HG03103 (cell line): ENCODE results near the gene RPL32.

Experiments
- ATAC-seq: cut with Tn5 transposase; IDR thresholded peaks from one replicate; pipeline ENCODE4 v1.9.1; 2021; ENCODE audit warnings: low read depth; ENCODE audit not compliant: unreplicated experiment

The RPL32 gene

GRCh38 chr3:12833222-12834161, 7.9 kb downstream of the RPL32 start:
- no peak for ATAC-seq

- no peak for ATAC-seq
These were observed 8.8 kb downstream of the RPL32 start for GRCh38 chr3:12832350-12833221.

- ATAC-seq, result no peak
These were observed 10.0 kb downstream of the RPL32 start for GRCh38 chr3:12831301-12831866.

- no peak for ATAC-seq
These were observed 10.6 kb downstream of the RPL32 start for GRCh38 chr3:12830785-12831156.

- ATAC-seq, result no peak
These were observed 11.2 kb downstream of the RPL32 start for GRCh38 chr3:12829886-12830784.

GRCh38 chr3:12829404-12829803, 12.0 kb downstream of the RPL32 start:
- ATAC-seq, result no peak

GRCh38 chr3:12828751-12829150, 12.6 kb downstream of the RPL32 start:
- no peak for ATAC-seq

- no peak for ATAC-seq
These were observed 16.2 kb downstream of the RPL32 start for GRCh38 chr3:12825156-12825555.

- ATAC-seq, result no peak
These were observed 17.1 kb downstream of the RPL32 start for GRCh38 chr3:12824299-12824698.

- no peak for ATAC-seq
These were observed 18.5 kb downstream of the RPL32 start for GRCh38 chr3:12822725-12823373.

- no peak for ATAC-seq
These were observed 22.6 kb downstream of the RPL32 start for GRCh38 chr3:12818773-12819172.

GRCh38 chr3:12818273-12818672, 23.1 kb downstream of the RPL32 start:
- ATAC-seq, result no peak

- ATAC-seq, result no peak
These were observed 24.0 kb downstream of the RPL32 start for GRCh38 chr3:12817343-12817710.

GRCh38 chr3:12816521-12817342, 24.6 kb downstream of the RPL32 start:
- ATAC-seq, result no peak

- no peak for ATAC-seq
These were observed 25.6 kb downstream of the RPL32 start for GRCh38 chr3:12815719-12816118.

GRCh38 chr3:12815078-12815477, 26.3 kb downstream of the RPL32 start:
- no peak for ATAC-seq

GRCh38 chr3:12813967-12814366, 27.4 kb downstream of the RPL32 start:
- ATAC-seq, result no peak

- ATAC-seq, result no peak
These were observed 28.6 kb downstream of the RPL32 start for GRCh38 chr3:12812812-12813211.

GRCh38 chr3:12810961-12811360, 30.4 kb downstream of the RPL32 start:
- no peak for ATAC-seq
